Thyroid gland (tissue), 4 donors: ENCODE data around the gene SERINC2.

Experiments used
- CTCF ChIP-seq, 6 experiments: fragments of 200-600 bp in 3 of 6; fragments of 450-650 bp in 3 of 6; sonication (generic) in 3 of 6; IDR thresholded peaks; one replicate each; pipeline ENCODE4 v1.5.1; 2016 to 2019; ENCODE audit warnings: antibody characterized with exemption in 6 of 6, mild to moderate bottlenecking in 2 of 6, inconsistent platforms in 1 of 6, moderate library complexity in 1 of 6
- POLR2A ChIP-seq, 2 donors: fragments of 450-650 bp; IDR thresholded peaks; one replicate each; pipeline ENCODE4 v1.6.1; 2017; ENCODE audit warnings: antibody characterized with exemption in 2 of 2, mild to moderate bottlenecking in 2 of 2, moderate library complexity in 1 of 2

GRCh38 chr1:31413405-31414001 is 490 bp downstream of the SERINC2 start:
- TF ChIP-seq CTCF (IDR thresholded peaks at IDR 0.05) (no peak), POLR2A (IDR thresholded peaks at IDR 0.05) (peak in 1 of 2 donors; percentile 12)
